SU-DHL-6 (cell line): ENCODE results near the gene GIMAP4.

Source experiments
- H2AFZ ChIP-seq: fragments of 200-600 bp; sonication (generic); 2 replicates; pipeline ENCODE4 v1.6.1; 2014; ENCODE audit warnings: low read depth, mild to moderate bottlenecking, moderate library complexity, mixed read lengths, antibody characterized with exemption, low read length; ENCODE audit not compliant: severe bottlenecking
- H3F3A ChIP-seq: fragments of 200-600 bp; shearing (Covaris generic); 2 replicates; pipeline ENCODE4 v1.6.0; 2016; ENCODE audit warnings: antibody characterized with exemption, mild to moderate bottlenecking; ENCODE audit not compliant: insufficient read depth
- H3K27ac ChIP-seq: fragments of 200-600 bp; sonication (generic); 2 replicates; pipeline ENCODE4 v1.5.1; 2016; ENCODE audit warnings: low read depth, mild to moderate bottlenecking, low read length, moderate library complexity, mixed read lengths
- H3K27me3 ChIP-seq: fragments of 200-600 bp; sonication (generic), shearing (Covaris generic); 2 replicates; pipeline ENCODE4 v1.6.0; 2014; ENCODE audit warnings: mild to moderate bottlenecking, low read length
- H3K36me3 ChIP-seq: fragments of 200-600 bp; sonication (generic); 2 replicates; pipeline ENCODE4 v1.6.1; 2014; ENCODE audit warnings: mild to moderate bottlenecking, low read length, mixed read lengths
- H3K4me2 ChIP-seq: fragments of 300-600, 200-600 bp; shearing (Covaris generic), sonication (generic); 2 replicates; pipeline ENCODE4 v1.6.0; 2014; ENCODE audit warnings: low read length, low read depth, mild to moderate bottlenecking; ENCODE audit not compliant: poor library complexity, severe bottlenecking
- H3K4me3 ChIP-seq: fragments of 200-600 bp; sonication (generic); 2 replicates; pipeline ENCODE4 v1.5.1; 2014; ENCODE audit warnings: antibody characterized with exemption, low read length, mild to moderate bottlenecking, mixed read lengths; ENCODE audit not compliant: insufficient read depth, poor library complexity, severe bottlenecking
- H3K79me2 ChIP-seq: fragments of 200-600 bp; sonication (generic); 2 replicates; pipeline ENCODE4 v1.6.1; 2014; ENCODE audit warnings: mild to moderate bottlenecking, low read length, moderate library complexity; ENCODE audit not compliant: insufficient read depth
- H3K9ac ChIP-seq: fragments of 200-600 bp; sonication (generic); 2 replicates; pipeline ENCODE4 v1.7.0; 2014; ENCODE audit warnings: mild to moderate bottlenecking, low read length
- H3K9me2 ChIP-seq: fragments of 200-600 bp; sonication (generic); replicated peaks from 2 replicates; pipeline ENCODE4 v1.6.1; 2014; ENCODE audit warnings: low read length; ENCODE audit not compliant: insufficient read depth
- H3K9me3 ChIP-seq: fragments of 200-600 bp; sonication (generic); 2 replicates; pipeline ENCODE4 v1.6.1; 2014; ENCODE audit warnings: low read length, mixed read lengths; ENCODE audit not compliant: insufficient read depth
- H4K20me1 ChIP-seq: fragments of 200-600 bp; sonication (generic); 2 replicates; pipeline ENCODE4 v1.6.1; 2014; ENCODE audit warnings: low read depth, mild to moderate bottlenecking, antibody characterized with exemption, low read length, moderate library complexity, mixed read lengths
- EZH2phosphoT487 ChIP-seq: fragments of 200-600 bp; sonication (generic), shearing (Covaris generic); conservative IDR thresholded peaks from 2 replicates; pipeline ENCODE4 v1.6.1; 2018; ENCODE audit warnings: mild to moderate bottlenecking, antibody characterized with exemption, low read length, moderate library complexity, mixed read lengths
- TF ChIP-seq, protein P1 (sequence below): fragments of 200-600 bp; sonication (generic); IDR thresholded peaks from one replicate; pipeline ENCODE4 v1.5.1; 2017; ENCODE audit warnings: antibody characterized with exemption, mild to moderate bottlenecking, low read length, moderate library complexity; ENCODE audit not compliant: insufficient read depth, poor library complexity, severe bottlenecking

The GIMAP4 gene

DNA sequence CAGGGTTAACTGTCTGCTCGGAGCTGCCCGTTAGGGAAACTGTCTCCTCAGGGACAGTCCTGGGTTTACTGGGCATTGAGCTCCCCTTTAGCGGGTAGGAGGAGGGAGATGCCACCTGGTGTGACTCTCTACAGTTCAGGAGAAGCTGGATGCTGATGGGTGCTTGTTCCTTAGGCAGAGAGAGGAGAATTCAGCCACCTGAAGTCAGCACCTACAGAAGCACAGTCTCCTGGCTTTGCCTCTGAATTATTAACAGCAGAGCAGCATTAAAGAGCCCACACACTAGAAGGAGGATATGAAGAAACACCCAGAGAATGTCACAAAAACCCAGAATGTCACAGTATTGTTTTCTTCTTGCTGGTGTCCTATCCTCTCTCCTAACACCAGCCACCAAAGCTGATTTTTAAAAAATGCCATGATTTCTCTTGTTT, 696 bp downstream of the GIMAP4 start:
- TF ChIP-seq, protein P1, sequence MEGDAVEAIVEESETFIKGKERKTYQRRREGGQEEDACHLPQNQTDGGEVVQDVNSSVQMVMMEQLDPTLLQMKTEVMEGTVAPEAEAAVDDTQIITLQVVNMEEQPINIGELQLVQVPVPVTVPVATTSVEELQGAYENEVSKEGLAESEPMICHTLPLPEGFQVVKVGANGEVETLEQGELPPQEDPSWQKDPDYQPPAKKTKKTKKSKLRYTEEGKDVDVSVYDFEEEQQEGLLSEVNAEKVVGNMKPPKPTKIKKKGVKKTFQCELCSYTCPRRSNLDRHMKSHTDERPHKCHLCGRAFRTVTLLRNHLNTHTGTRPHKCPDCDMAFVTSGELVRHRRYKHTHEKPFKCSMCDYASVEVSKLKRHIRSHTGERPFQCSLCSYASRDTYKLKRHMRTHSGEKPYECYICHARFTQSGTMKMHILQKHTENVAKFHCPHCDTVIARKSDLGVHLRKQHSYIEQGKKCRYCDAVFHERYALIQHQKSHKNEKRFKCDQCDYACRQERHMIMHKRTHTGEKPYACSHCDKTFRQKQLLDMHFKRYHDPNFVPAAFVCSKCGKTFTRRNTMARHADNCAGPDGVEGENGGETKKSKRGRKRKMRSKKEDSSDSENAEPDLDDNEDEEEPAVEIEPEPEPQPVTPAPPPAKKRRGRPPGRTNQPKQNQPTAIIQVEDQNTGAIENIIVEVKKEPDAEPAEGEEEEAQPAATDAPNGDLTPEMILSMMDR: no peak
- no peak for TF ChIP-seq EZH2phosphoT487
- H3F3A ChIP-seq: no peaks in the 10 kb centered on the region
- no peaks in the 10 kb centered on the region for H4K20me1 ChIP-seq
- no peak overlapping the region for H3K27ac ChIP-seq
- no peak overlapping the region for H3K4me2 ChIP-seq
- H3K27me3 ChIP-seq: no peaks in the 10 kb centered on the region; the same call in 1 of the 2 replicates
- H3K36me3 ChIP-seq: no peaks in the 10 kb centered on the region
- H3K9me3 ChIP-seq: no peaks in the 10 kb centered on the region
- no peaks in the 10 kb centered on the region for H3K9me2 ChIP-seq
- H3K79me2 ChIP-seq: no peaks in the 10 kb centered on the region
- H3K9ac ChIP-seq: no peak overlapping the region
- no peak overlapping the region for H3K4me3 ChIP-seq
- no peak overlapping the region for H2AFZ ChIP-seq

DNA sequence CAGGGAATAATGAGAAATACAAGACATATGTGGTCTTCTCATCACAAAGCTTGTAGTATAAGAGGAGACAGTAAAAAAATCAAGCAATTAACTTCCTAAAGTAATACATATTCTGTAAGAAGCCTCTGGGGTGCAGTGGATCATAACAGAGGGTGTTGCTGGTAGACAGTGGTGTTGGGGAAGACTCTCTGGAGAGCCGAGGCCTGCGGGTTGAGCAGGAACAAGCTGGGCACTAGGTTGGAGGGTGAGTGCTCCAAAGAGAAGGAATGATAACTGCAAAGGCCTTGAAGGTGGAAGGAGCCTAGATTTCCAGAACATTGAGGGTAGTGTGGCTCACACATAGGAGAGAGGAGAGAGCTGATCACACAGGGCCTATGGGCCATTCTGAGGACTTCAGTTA, 1.5 kb downstream of the GIMAP4 start:
- H3K27me3 ChIP-seq: no peaks in the 10 kb centered on the region; the same call in 1 of the 2 replicates
- no peak for TF ChIP-seq EZH2phosphoT487
- TF ChIP-seq, protein P1: no peak
- no peak overlapping the region for H3K4me2 ChIP-seq
- no peaks in the 10 kb centered on the region for H3K9me2 ChIP-seq
- no peak overlapping the region for H2AFZ ChIP-seq
- H3K4me3 ChIP-seq: no peak overlapping the region
- no peaks in the 10 kb centered on the region for H3K79me2 ChIP-seq
- H4K20me1 ChIP-seq: no peaks in the 10 kb centered on the region
- no peak overlapping the region for H3K9ac ChIP-seq
- H3K9me3 ChIP-seq: no peaks in the 10 kb centered on the region
- H3F3A ChIP-seq: no peaks in the 10 kb centered on the region
- no peaks in the 10 kb centered on the region for H3K36me3 ChIP-seq
- no peak overlapping the region for H3K27ac ChIP-seq

DNA sequence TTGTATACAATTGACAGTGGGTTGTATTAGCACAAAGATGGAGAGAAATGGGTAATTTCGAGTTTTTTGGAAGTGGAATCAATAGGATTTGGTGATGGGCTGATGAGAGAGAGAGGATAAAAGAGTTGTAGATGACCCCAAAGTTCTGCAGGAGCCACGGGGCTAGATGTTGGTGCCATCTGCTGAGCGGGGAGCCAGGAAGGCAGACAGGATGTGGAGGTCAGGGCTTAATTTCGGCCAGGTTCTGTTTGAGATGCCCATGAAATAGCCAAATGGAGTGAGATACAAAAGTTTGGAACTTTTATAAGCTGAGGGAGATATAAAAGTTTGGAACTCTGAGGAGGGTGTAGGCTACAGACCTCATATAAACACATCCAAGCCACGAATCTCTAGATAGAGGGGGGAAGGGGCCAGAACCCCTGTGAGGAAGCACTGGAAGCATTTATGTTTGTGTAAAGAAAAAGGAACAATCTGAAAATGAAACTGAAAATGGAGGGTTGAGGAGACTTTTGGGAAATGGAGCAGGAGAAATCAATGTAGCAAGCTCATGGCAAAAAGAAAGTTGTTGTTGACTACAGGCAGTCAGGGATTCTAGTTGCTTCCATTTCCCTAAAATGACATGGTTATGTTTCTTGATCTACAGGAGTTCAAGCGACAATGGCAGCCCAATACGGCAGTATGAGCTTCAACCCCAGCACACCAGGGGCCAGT, 2.2 kb downstream of the GIMAP4 start:
- H3K9me3 ChIP-seq: no peaks in the 10 kb centered on the region
- no peak overlapping the region for H3K27ac ChIP-seq
- H4K20me1 ChIP-seq: no peaks in the 10 kb centered on the region
- no peaks in the 10 kb centered on the region; the same call in 1 of the 2 replicates for H3K27me3 ChIP-seq
- H3F3A ChIP-seq: no peaks in the 10 kb centered on the region
- H2AFZ ChIP-seq: no peak overlapping the region
- no peak for TF ChIP-seq EZH2phosphoT487
- TF ChIP-seq, protein P1: no peak
- H3K4me3 ChIP-seq: no peak overlapping the region
- H3K9ac ChIP-seq: no peak overlapping the region
- no peak overlapping the region for H3K4me2 ChIP-seq
- H3K9me2 ChIP-seq: no peaks in the 10 kb centered on the region
- no peaks in the 10 kb centered on the region for H3K36me3 ChIP-seq
- no peaks in the 10 kb centered on the region for H3K79me2 ChIP-seq
